Cardiac septum (tissue), 1 donor: ENCODE results near the gene CRYBG1. TPM values are rescaled to one million over a fixed set of nuclear protein-coding genes. Genes with fewer than 3 reads are reported as not detected.

ENCODE experiments used
- DNase-seq: peaks from one replicate; pipeline ENCODE4 v3.0.0-alpha.2; 2020; ENCODE audit warnings: low spot score
- intact Hi-C: fragments of 100-400 bp; cut with DNase I; formaldehyde crosslinking; loops from one replicate; pipeline ENCODE4 v1.14.0; 2022
- long read RNA-seq: library from polyadenylated mRNA; unstranded; transcript quantifications from one replicate; pipeline ENCODE4 v2.0.0, GENCODE V29; 2021
- total RNA-seq: library from RNA; stranded (reverse); fragmentation: NEBNext Ultra II Directional; extraction: Animal tissue kit (Norgen Biotek cat#: 25700); gene quantifications from one replicate; pipeline ENCODE4 v1.2.1, GENCODE V29; 2021
- donor health status: DM: no; HTN: no; CAD: no.

The CRYBG1 gene, protein sequence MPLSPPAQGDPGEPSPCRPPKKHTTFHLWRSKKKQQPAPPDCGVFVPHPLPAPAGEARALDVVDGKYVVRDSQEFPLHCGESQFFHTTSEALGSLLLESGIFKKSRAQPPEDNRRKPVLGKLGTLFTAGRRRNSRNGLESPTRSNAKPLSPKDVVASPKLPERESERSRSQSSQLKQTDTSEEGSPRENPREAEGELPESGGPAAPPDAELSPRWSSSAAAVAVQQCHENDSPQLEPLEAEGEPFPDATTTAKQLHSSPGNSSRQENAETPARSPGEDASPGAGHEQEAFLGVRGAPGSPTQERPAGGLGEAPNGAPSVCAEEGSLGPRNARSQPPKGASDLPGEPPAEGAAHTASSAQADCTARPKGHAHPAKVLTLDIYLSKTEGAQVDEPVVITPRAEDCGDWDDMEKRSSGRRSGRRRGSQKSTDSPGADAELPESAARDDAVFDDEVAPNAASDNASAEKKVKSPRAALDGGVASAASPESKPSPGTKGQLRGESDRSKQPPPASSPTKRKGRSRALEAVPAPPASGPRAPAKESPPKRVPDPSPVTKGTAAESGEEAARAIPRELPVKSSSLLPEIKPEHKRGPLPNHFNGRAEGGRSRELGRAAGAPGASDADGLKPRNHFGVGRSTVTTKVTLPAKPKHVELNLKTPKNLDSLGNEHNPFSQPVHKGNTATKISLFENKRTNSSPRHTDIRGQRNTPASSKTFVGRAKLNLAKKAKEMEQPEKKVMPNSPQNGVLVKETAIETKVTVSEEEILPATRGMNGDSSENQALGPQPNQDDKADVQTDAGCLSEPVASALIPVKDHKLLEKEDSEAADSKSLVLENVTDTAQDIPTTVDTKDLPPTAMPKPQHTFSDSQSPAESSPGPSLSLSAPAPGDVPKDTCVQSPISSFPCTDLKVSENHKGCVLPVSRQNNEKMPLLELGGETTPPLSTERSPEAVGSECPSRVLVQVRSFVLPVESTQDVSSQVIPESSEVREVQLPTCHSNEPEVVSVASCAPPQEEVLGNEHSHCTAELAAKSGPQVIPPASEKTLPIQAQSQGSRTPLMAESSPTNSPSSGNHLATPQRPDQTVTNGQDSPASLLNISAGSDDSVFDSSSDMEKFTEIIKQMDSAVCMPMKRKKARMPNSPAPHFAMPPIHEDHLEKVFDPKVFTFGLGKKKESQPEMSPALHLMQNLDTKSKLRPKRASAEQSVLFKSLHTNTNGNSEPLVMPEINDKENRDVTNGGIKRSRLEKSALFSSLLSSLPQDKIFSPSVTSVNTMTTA (N-terminal part only)
- 1.7 TPM for total RNA-seq
- long read RNA-seq, result 0 reads

GRCh38 chr6:106360410-106360988 is at the start of gene CRYBG1:
CRYBG1 (plus strand) TSS chr6:106360717; CDS start chr6:106360909, 192 bp downstream.
- peak; percentile 87 for DNase-seq
- intact Hi-C loops, result no loop called here

DNA sequence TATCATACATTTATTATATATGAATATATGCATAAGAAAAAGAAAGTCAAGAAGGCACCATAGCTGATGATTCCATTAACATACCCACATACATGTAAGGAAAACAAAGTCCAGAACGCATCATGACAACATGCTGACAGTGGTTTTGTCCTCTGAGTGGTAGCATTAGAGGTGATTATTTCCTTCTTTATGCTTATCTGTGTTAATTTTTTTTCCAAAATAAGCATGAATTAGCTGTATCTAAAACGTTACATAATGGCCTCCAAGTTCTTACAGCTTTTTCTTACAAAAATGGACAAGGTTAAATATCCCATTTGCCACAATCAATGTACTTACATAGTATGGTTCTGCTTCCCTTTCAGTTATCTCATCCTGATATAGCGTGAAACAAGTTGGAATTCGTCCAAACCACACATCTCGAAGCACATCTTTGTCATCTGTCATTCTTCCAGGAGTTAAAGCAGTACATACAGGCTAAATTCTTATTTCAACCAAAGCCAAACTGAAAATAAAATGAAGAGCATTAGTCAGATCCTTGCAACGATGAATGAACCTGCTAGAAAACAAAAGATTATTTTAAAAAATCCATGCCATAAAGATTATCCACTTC is 44.6 kb upstream of the CRYBG1 start:
- intact Hi-C loops, result no loop called here
- no peak for DNase-seq

GRCh38 chr6:106316375-106316766 is 44.1 kb upstream of the CRYBG1 start:
- no peak for DNase-seq
- intact Hi-C loops, result no loop called here

GRCh38 chr6:106318061-106318460 is 42.5 kb upstream of the CRYBG1 start:
- intact Hi-C loops, result no loop called here
- DNase-seq, result no peak

- intact Hi-C loops, result no loop called here
- no peak for DNase-seq
These were observed 41.7 kb upstream of the CRYBG1 start for GRCh38 chr6:106318851-106319250.

GRCh38 chr6:106321940-106322339 is 38.6 kb upstream of the CRYBG1 start:
- intact Hi-C loops, result loop anchor here (10.0 kb wide), 1 partner anchor 227 kb away; no protein-coding TSS in a partner anchor
- no peak for DNase-seq

- intact Hi-C loops, result loop anchor here (10.0 kb wide), 1 partner anchor 230 kb away; no protein-coding TSS in a partner anchor
- DNase-seq, result no peak
These were observed 35.7 kb upstream of the CRYBG1 start for GRCh38 chr6:106324726-106325335.

DNA sequence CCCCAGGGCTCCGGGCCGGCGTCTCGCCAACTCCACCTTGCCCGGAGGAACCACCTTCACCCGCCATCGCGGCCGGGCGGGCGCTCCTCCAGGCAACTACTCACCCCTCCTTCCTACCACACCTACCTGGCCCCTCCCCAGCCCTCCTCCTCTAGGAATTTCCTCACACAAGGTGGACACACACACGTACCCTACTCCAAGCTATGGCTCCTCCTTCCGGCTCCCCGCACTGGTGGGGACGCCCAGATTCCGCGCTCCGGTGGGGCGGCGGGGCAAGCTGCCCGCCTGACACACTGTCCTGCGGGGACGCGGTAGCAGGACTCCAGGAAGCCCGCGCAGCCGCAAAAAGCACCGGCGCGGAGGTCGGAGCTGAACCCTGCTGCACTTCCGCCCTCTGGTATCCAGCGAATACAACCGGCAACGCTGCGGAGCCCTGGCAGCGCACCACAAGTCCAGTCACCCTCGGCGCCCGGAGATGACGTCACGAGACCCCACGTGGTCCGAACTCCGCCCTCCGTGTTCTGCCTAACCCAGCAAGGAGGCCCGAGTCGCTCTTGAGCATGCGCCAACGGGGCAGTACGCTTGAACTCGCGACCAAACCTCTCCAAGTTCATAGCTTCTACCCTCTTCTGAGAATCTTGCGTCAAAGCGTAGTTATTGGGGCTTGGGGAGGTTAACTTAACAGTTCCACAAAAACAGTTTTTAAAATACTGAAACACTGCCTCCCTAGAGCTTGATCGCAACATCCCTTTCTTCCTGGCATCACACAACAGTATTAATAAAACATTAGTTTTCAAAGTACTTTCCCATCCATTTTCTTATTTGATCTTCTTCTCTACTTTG is 35.0 kb upstream of the CRYBG1 start, which contains the start of gene ATG5:
TSS of gene ATG5 (minus strand) at position 425 of the 843 bp plus-strand sequence. CDS start 9,552 bp downstream, outside the sequence.
- peak; percentile 100 for DNase-seq
- intact Hi-C loops, result loop anchor here (10.0 kb wide), 1 partner anchor 231 kb away; no protein-coding TSS in a partner anchor

DNA sequence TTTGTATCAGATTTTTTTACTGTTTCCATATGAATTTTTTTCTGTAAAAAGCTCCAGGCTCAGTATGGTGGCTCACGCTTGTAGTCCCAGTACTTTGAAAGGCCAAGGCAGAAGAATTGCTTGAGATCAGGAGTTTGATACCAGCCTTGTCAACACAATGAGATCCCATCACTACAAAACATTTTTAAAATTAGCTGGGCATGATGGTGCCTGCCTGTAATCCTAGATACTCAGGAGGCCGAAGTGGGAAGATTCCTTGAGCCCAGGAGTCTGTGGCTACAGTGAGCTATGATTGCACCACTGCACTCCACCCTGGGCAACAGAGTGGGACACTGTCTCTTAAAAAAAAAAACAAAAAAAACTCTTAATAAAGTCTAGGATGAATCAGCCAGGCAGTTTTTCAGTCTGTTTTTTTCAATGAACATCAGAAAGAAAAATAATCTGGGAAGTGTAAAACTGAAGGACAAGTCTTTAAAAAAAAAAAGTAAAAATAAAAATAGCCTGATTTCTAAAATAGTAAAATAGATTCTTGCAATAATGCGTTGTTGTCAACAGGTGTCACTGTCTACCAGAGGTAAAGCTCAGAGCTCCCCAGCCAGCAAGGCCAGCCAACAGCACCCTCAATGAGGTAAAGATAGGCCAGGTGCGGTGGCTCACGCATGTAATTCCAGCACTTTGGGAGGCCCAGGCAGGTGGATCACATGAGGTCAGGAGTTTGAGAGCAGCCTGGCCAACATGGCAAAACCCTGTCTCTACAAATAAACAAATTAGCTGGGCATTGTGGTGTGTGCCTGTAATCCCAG is 25.7 kb upstream of the CRYBG1 start:
- DNase-seq, result no peak
- intact Hi-C loops, result loop anchor here (5.0 kb wide), 2 partner anchors 232 to 642 kb away; no protein-coding TSS in a partner anchor

- no peak for DNase-seq
- intact Hi-C loops, result loop anchor here (5.0 to 10.0 kb wide), 3 partner anchors 105 to 638 kb away; no protein-coding TSS in a partner anchor
These were observed 21.0 kb upstream of the CRYBG1 start for GRCh38 chr6:106339334-106340029.

DNA sequence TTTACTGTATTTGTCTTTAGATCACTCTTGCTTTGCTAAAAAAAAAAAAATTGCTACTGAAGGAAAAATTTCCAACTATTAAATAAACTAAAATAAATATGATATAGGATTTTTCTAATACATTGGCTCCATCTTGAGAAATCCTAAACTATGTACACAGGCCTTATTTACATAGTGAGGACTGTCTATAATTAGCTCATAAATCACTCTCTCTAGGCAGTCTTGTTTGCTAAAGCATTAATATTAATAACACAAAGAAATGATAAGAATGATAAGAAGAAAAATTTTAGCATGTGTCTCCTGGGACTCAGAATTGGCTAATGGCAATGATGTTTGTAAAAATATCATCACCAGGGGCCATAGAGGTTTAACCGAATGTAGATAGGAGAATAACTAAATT is 13.3 kb upstream of the CRYBG1 start:
- intact Hi-C loops, result loop anchor here (10.0 kb wide), 1 partner anchor 98 kb away; no protein-coding TSS in a partner anchor
- no peak for DNase-seq

DNA sequence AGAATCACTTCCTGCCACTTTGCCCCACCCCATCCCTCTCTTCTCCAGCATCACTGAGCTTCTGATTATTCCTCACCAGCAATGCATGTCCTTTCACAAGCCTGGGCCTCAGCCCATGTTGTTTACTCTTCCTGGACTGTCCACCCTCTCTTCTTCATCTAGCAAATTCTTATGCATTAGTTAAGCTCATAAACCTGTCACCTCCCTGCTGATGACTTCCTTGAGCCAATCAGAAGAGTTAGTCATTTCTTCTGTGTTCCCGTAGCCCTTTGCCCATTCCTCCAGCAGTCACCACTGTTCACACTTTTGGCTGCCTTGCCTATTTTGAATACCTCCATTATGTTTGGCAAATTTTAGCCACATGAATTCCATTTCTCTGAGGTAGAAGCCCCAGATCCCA is 4.1 kb upstream of the CRYBG1 start:
- no peak for DNase-seq
- intact Hi-C loops, result no loop called here

DNA sequence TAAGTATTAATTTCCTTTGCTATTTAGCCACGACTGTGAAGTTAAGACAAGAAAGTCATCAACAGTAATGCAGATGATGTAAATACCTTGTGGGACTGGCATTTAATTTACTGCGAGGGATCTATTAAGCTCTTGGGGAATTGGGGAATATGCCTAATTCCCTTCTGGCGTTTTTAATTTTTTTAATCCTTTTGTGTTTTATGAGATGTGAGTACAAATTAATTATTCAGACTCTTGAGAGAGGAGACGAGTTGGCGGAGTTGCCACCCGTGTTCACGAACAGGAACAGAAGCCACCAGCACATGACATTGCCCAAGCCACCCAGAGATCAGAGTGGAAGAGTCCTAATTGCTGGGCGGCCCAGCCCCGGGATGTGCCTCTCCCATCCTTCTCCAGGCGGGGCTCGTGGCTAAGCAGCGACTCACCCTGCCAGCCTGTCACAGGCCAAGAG is 533 bp upstream of the CRYBG1 start:
- intact Hi-C loops, result no loop called here
- no peak for DNase-seq

- DNase-seq, result no peak
- intact Hi-C loops, result no loop called here
These were observed 493 bp downstream of the CRYBG1 start for GRCh38 chr6:106360989-106361430.

- intact Hi-C loops, result no loop called here
- DNase-seq, result no peak
These were observed 3.1 kb downstream of the CRYBG1 start for GRCh38 chr6:106363401-106364138.
